HG02571 (cell line): ENCODE data around the gene MYCN.

Source experiments
- ATAC-seq: cut with Tn5 transposase; IDR thresholded peaks from one replicate; pipeline ENCODE4 v1.9.1; 2021; ENCODE audit warnings: mild to moderate bottlenecking, moderate library complexity; ENCODE audit not compliant: unreplicated experiment

MYCN gene

GRCh38 chr2:15974565-15975260 is 34.4 kb downstream of the MYCN start:
- ATAC-seq, result no peak

GRCh38 chr2:15975261-15975600 is 34.9 kb downstream of the MYCN start:
- no peak for ATAC-seq

GRCh38 chr2:15975676-15976075 is 35.3 kb downstream of the MYCN start:
- ATAC-seq, result no peak

- ATAC-seq, result no peak
Measured at GRCh38 chr2:15976354-15976753, 36.0 kb downstream of the MYCN start.

GRCh38 chr2:15979051-15979758 is 38.9 kb downstream of the MYCN start:
- ATAC-seq, result no peak

- no peak for ATAC-seq
Measured at GRCh38 chr2:15979759-15980604, 39.6 kb downstream of the MYCN start.

GRCh38 chr2:15980605-15981098 is 40.3 kb downstream of the MYCN start:
- no peak for ATAC-seq

- no peak for ATAC-seq
Measured at GRCh38 chr2:15981646-15982045, 41.3 kb downstream of the MYCN start.

- no peak for ATAC-seq
Measured at GRCh38 chr2:15982285-15983044, 42.1 kb downstream of the MYCN start.

- no peak for ATAC-seq
Measured at GRCh38 chr2:15983496-15983895, 43.1 kb downstream of the MYCN start.

- no peak for ATAC-seq
Measured at GRCh38 chr2:15984368-15985255, 44.3 kb downstream of the MYCN start.

- ATAC-seq, result no peak
Measured at GRCh38 chr2:15985531-15985930, 45.2 kb downstream of the MYCN start.

- ATAC-seq, result no peak
Measured at GRCh38 chr2:15986068-15986560, 45.8 kb downstream of the MYCN start.

- no peak for ATAC-seq
Measured at GRCh38 chr2:15986644-15987043, 46.3 kb downstream of the MYCN start.

- ATAC-seq, result no peak
Measured at GRCh38 chr2:15988733-15989132, 48.4 kb downstream of the MYCN start.

GRCh38 chr2:15989559-15989958 is 49.2 kb downstream of the MYCN start:
- ATAC-seq, result no peak

- no peak for ATAC-seq
Measured at GRCh38 chr2:15990151-15991101, 50.1 kb downstream of the MYCN start.

- no peak for ATAC-seq
Measured at GRCh38 chr2:15991231-15991630, 50.9 kb downstream of the MYCN start.
